HCT116 (cell line): Measurements from ENCODE around the gene RPL29. TPM values are rescaled to one million over a fixed set of nuclear protein-coding genes. Genes with fewer than 3 reads are reported as not detected.

Source experiments
- ATAC-seq: fragments of 200-7000 bp; cut with Tn5 transposase; 2 replicates; pipeline ENCODE4 v1.9.1; 2020; ENCODE audit warnings: mild to moderate bottlenecking, moderate library complexity
- BruUV-seq: library from RNA; stranded (reverse); fragments of 400-500 nt; replicated peaks from 2 replicates; lab custom pipeline; 2021; lab: Mats Ljungman, UMichigan
- CTCF ChIA-PET: fragments of 300-600 bp; sonication (Branson Sonifier 250); formaldehyde crosslinking; loops from one replicate; lab custom pipeline; 2021; ENCODE audit warnings: antibody characterized with exemption; lab: Charles Lee
- POLR2A ChIA-PET: fragments of 300-600, 350-600 bp; sonication (Branson Sonifier 250); formaldehyde crosslinking; loops from one replicate; lab custom pipeline; 2021; ENCODE audit warnings: antibody characterized with exemption; lab: Charles Lee
- RAD21 ChIA-PET, 2 experiments: fragments of 300-600 bp; sonication (Branson Sonifier 250); formaldehyde crosslinking; loops; one replicate each; lab custom pipeline; 2023; ENCODE audit warnings: low total read pairs in 2 of 2; ENCODE audit not compliant: uncharacterized antibody in 2 of 2, unreplicated experiment in 2 of 2, low non-redundant PET in 1 of 2; lab: Charles Lee
- DNase-seq: peaks from one replicate; pipeline ENCODE4 v3.0.0-alpha.2; 2010; ENCODE audit warnings: low read depth, low spot score
- H2AFZ ChIP-seq: fragments of 200-600 bp; shearing (Covaris generic), sonication (generic); 2 replicates; pipeline ENCODE4 v1.6.1; 2017; ENCODE audit warnings: low read depth, mixed run types, mixed read lengths, antibody characterized with exemption, low read length; ENCODE audit not compliant: poor library complexity, severe bottlenecking
- H3K27ac ChIP-seq: 2 replicates; pipeline ENCODE4 v1.5.1; 2012; ENCODE audit warnings: low read depth, low read length
- H3K27me3 ChIP-seq: fragments of 200-600 bp; sonication (generic); 2 replicates; pipeline ENCODE4 v1.6.1; 2016; ENCODE audit warnings: mixed run types, low read length, mixed read lengths; ENCODE audit not compliant: insufficient read depth
- H3K36me3 ChIP-seq, 2 experiments: fragments of 200-500 bp in 1 of 2; fragments of 200-600 bp in 1 of 2; sonication (Bioruptor generic) in 1 of 2; sonication (generic) in 1 of 2; 2 replicates each; pipeline versions ENCODE4 v1.5.1 to v1.6.1; 2014 to 2016; ENCODE audit warnings: low read length in 2 of 2, inconsistent platforms in 1 of 2, mixed read lengths in 1 of 2, mixed run types in 1 of 2; ENCODE audit not compliant: insufficient read depth in 2 of 2, control insufficient read depth in 1 of 2
- H3K4me1 ChIP-seq, 2 experiments: fragments of 200-600 bp in 1 of 2; sonication (generic) in 1 of 2; 2 replicates each; pipeline versions ENCODE4 v1.5.1 to v1.6.1; 2012 to 2017; ENCODE audit warnings: low read length in 2 of 2, inconsistent platforms in 1 of 2, mild to moderate bottlenecking in 1 of 2, mixed read lengths in 1 of 2, mixed run types in 1 of 2, moderate library complexity in 1 of 2; ENCODE audit not compliant: insufficient read depth in 2 of 2, control insufficient read depth in 1 of 2
- H3K4me2 ChIP-seq: fragments of 200-600 bp; sonication (generic); 2 replicates; pipeline ENCODE4 v1.6.1; 2017; ENCODE audit warnings: mixed run types, low read length, mixed read lengths
- H3K4me3 ChIP-seq, 2 experiments: fragments of 200-600 bp in 1 of 2; sonication (generic) in 1 of 2; replicated peaks in 1 of 2; 2 replicates each; pipeline ENCODE4 v1.5.1; 2011 to 2016; ENCODE audit warnings: low read length in 2 of 2, control low read depth in 1 of 2, low read depth in 1 of 2, mild to moderate bottlenecking in 1 of 2, mixed read lengths in 1 of 2, mixed run types in 1 of 2
- H3K79me2 ChIP-seq: fragments of 200-600 bp; sonication (generic); 2 replicates; pipeline ENCODE4 v1.6.1; 2017; ENCODE audit warnings: mild to moderate bottlenecking, mixed run types, low read length, moderate library complexity, mixed read lengths; ENCODE audit not compliant: insufficient read depth
- H3K9ac ChIP-seq: fragments of 200-600 bp; sonication (generic); 2 replicates; pipeline ENCODE4 v1.6.1; 2016; ENCODE audit warnings: low read length, mixed read lengths
- H3K9me2 ChIP-seq: fragments of 200-600 bp; sonication (generic), shearing (Covaris generic); 2 replicates; pipeline ENCODE4 v1.6.1; 2017; ENCODE audit warnings: mixed run types, mild to moderate bottlenecking, moderate library complexity; ENCODE audit not compliant: insufficient read depth
- H3K9me3 ChIP-seq, 2 experiments: fragments of 200-500 bp in 1 of 2; fragments of 200-600 bp in 1 of 2; sonication (Bioruptor generic) in 1 of 2; sonication (generic) in 1 of 2; 2 replicates each; pipeline ENCODE4 v1.6.1; 2014 to 2017; ENCODE audit warnings: low read length in 2 of 2, mixed read lengths in 2 of 2, inconsistent platforms in 1 of 2, low read depth in 1 of 2, mild to moderate bottlenecking in 1 of 2, mixed run types in 1 of 2, moderate library complexity in 1 of 2; ENCODE audit not compliant: control insufficient read depth in 1 of 2, insufficient read depth in 1 of 2
- H4K20me1 ChIP-seq: fragments of 200-600 bp; sonication (generic), shearing (Covaris generic); 2 replicates; pipeline ENCODE4 v1.6.1; 2017; ENCODE audit warnings: mixed run types, mild to moderate bottlenecking, moderate library complexity; ENCODE audit not compliant: insufficient read depth
- CTCF ChIP-seq, 3 experiments: fragments of 200-600 bp in 1 of 3; sonication (generic) in 1 of 3; IDR thresholded peaks in 2 of 3; conservative IDR thresholded peaks in 1 of 3; 2 replicates each; pipeline ENCODE4 v1.5.1; 2012 to 2017; ENCODE audit warnings: low read depth in 2 of 3, low read length in 2 of 3, antibody characterized with exemption in 1 of 3, borderline replicate concordance in 1 of 3, control low read depth in 1 of 3, mild to moderate bottlenecking in 1 of 3, mixed read lengths in 1 of 3, mixed run types in 1 of 3, moderate library complexity in 1 of 3; ENCODE audit not compliant: insufficient read depth in 1 of 3
- EGR1 ChIP-seq: IDR thresholded peaks from 2 replicates; pipeline ENCODE4 v1.6.1; 2012; ENCODE audit warnings: low read depth
- EZH2 ChIP-seq: fragments of 200-600 bp; sonication (generic); IDR thresholded peaks from 2 replicates; pipeline ENCODE4 v1.6.1; 2017; ENCODE audit warnings: antibody characterized with exemption, mixed run types
- JUND ChIP-seq: IDR thresholded peaks from 2 replicates; pipeline ENCODE4 v1.6.1; 2012
- POLR2A ChIP-seq: IDR thresholded peaks from 2 replicates; pipeline ENCODE4 v1.7.0; 2011; ENCODE audit warnings: borderline replicate concordance; ENCODE audit not compliant: insufficient read depth, insufficient read length; ENCODE audit errors: extremely low read depth
- POLR2AphosphoS5 ChIP-seq: IDR thresholded peaks from 2 replicates; pipeline ENCODE4 v1.6.1; 2011; ENCODE audit warnings: mild to moderate bottlenecking, low read depth, low read length, moderate library complexity
- RAD21 ChIP-seq: IDR thresholded peaks from 2 replicates; pipeline ENCODE4 v1.6.1; 2012; ENCODE audit warnings: low read depth, mild to moderate bottlenecking
- SP1 ChIP-seq: IDR thresholded peaks from 2 replicates; pipeline ENCODE4 v1.6.1; 2012; ENCODE audit warnings: low read depth
- SRF ChIP-seq: IDR thresholded peaks from 2 replicates; pipeline ENCODE4 v1.6.1; 2012; ENCODE audit warnings: low read depth
- ZFX ChIP-seq: fragments of 450-650 bp; IDR thresholded peaks from 2 replicates; pipeline ENCODE4 v1.6.1; 2017
- intact Hi-C: fragments of 100-400 bp; cut with micrococcal nuclease; formaldehyde crosslinking; loops from 2 replicates; pipeline ENCODE4 v1.10.0; 2022
- total RNA-seq: library from RNA; stranded (reverse); gene quantifications from one replicate; pipeline ENCODE4 v1.2.1, GENCODE V29; 2021; ENCODE audit not compliant: unreplicated experiment

RPL29 gene
- total RNA-seq, 1 experiment from 2014 or later, result 1,880 TPM

GRCh38 chr3:51948016-51948580 is 47.6 kb downstream of the RPL29 start:
- Histone ChIP-seq H3K4me2 (no peak overlapping the region), H3K9me2 (no peaks in the 10 kb centered on the region), H3K4me1 (peaks cover 5 to 7% of the 10 kb centered on the region in 2 experiments), H2AFZ (no peak overlapping the region), H3K4me3 (no peak overlapping the region), H3K36me3 (no peaks in the 10 kb centered on the region), H3K79me2 (no peaks in the 10 kb centered on the region), H3K27ac (no peak overlapping the region), H3K27me3 (no peaks in the 10 kb centered on the region), H3K9ac (no peak overlapping the region), H4K20me1 (no peaks in the 10 kb centered on the region), H3K9me3 (no peaks in the 10 kb centered on the region)
- CTCF ChIA-PET, result no interaction called here
- no TSS peak for BruUV-seq
- RAD21 ChIA-PET, result interaction anchor here in 1 of 2 experiments (0.6 kb wide), 1 partner anchor 391 kb away, joined by 3 read pairs; no protein-coding TSS in a partner anchor
- DNase-seq, result no peak
- POLR2A ChIA-PET, result no interaction called here
- TF ChIP-seq ZFX, result no peak
- no peak for ATAC-seq
- intact Hi-C loops, result no loop called here

- no peaks in the 10 kb centered on the region for H3K9me2 ChIP-seq
- no TSS peak for BruUV-seq
- H4K20me1 ChIP-seq, result no peaks in the 10 kb centered on the region
- peaks cover 11 to 14% of the 10 kb centered on the region in 2 experiments for H3K4me1 ChIP-seq
- ChIA-PET POLR2A (no interaction called here), RAD21 (interaction anchor here in 1 of 2 experiments (0.6 kb wide), 1 partner anchor 392 kb away, joined by 3 read pairs; no protein-coding TSS in a partner anchor), CTCF (no interaction called here)
- H3K27ac ChIP-seq, result no peak overlapping the region
- TF ChIP-seq EGR1 (no peak), SP1 (no peak), POLR2AphosphoS5 (no peak), RAD21 (no peak), CTCF (IDR thresholded peaks at IDR 0.05 in 2 of 3, conservative IDR thresholded peaks at IDR 0.05 in 1 of 3; ENCODE audit: borderline replicate concordance in 1 of 3, insufficient read depth in 1 of 3, low read depth in 2 of 3, low read length in 2 of 3) (no peak), JUND (no peak), EZH2 (no peak), POLR2A (no peak), SRF (no peak)
- H3K27me3 ChIP-seq, result no peaks in the 10 kb centered on the region
- H3K4me2 ChIP-seq, result no peak overlapping the region
- H3K9me3 ChIP-seq, result no peaks in the 10 kb centered on the region
- H3K79me2 ChIP-seq, result no peaks in the 10 kb centered on the region
- ATAC-seq, result no peak
- H3K9ac ChIP-seq, result no peak overlapping the region
- H3K4me3 ChIP-seq, result no peak overlapping the region
- H2AFZ ChIP-seq, result no peak overlapping the region
- H3K36me3 ChIP-seq, result no peaks in the 10 kb centered on the region
- intact Hi-C loops, result no loop called here
- no peak for DNase-seq
Measured at GRCh38 chr3:51947215-51947900, 48.3 kb downstream of the RPL29 start.
